NCI-H1930 (cell line): ENCODE measurements around the gene CRTAC1.
"Not testable (repeated sequence)": the region's sequence is repeated elsewhere in the genome, so short reads cannot be mapped to it uniquely, and the experiment has no call there.

ENCODE experiments used
- DNase-seq, 2 experiments: peaks; one replicate each; lab custom pipeline; 2025; lab: John Stamatoyannopoulos, UW

CRTAC1 gene

DNA sequence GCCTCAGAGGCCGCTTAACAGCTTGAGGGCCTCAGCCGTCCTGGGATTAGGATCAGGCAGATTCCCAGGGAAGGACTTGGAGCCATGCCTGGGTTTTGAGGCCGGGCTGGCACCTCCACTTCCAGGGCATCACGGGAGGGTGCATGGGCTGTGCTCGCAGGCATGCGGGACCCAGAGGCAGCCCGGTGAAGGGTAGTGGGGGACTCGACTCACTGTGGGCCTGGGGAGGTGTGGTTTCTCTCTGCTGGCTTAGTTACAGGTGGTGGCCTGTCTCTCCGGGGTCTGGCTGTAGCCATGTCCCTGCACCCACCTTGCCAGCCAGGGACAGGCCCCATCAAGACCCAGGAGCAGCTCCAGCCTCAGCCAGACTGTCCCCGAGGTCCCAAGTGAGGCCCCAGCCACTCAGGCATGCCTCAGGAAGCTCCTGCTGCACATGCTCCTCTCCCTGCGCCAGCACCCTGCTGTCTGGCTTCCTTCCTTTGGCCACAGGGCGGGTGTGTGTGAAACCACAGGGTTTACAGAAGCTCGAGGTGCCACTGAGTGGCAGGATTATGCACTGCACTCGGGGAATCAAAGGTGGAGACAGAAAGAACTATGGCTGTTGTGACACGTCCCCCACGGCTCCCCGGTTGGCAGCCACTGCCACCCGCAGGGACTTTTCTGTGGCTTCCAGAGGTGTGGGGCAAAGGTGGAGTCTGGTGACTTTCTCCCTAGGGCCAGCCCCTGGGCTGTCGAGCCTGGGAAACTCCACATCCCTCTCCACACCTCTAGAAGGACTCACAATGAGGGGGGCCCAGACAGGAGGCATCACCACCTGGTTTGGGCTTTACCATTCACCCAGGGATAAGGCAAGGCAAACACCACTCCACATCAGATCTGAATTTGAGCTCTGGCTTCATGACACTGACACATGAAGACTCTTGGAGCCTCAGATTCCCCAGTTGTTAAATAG, 161.1 kb downstream of the CRTAC1 start:
- DNase-seq = peak; percentile 6 to 60

DNA sequence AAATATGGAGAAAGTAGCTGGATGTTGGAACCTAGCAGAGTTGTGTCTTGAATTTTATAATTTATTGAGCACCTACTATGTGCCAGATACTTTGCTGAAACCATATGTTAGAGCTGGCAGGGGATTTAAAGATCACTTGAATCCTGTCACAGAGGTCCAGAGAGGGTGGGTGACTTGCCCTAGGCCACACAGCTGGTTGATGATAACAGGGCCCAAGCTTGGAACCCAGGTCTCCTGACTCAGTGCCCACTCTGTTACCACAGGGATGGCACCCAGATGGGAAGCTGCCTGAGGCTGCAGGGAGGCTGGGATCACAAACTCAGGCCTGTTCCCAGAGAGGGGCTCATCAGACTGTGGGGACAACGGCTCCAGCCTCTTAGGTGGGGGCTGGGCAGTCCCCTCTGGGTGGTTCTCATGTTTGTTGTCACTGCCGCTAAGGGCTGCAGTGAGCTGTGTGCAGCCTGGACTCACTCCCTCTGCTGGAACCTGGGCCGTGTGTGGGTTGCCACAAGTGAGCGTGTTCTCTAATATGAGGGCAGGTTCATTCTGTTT, 162.2 kb downstream of the CRTAC1 start:
- DNase-seq = no peak

DNA sequence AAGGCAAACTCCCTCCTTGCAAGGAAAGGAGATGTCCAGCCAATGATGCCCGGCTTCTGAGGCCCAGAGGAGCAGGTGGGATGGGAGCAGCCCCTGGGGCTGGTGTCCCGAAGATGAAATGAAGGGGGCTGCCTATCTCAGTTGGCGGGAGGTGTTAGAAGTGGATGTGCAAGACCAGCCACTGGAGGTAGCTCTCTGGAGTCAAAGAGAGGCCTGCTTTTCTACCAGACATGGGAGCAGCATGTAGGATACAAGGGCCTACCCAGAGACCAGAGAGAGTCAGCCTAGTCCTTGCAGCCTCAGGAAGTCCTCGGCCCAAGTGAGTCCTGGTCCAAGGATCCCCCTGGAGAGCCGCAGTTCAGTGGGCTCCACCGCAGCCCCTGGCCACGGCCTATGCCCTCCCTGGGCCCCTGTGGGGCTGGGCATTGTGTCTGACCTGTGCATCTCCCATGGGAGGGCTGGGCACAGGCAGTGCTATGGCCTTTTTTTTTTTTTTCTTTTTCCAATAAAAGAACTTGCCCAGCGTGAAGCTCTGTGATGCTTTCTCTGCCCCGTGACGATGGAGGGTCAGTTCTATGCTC, 163.1 kb downstream of the CRTAC1 start:
- no peak for DNase-seq

- DNase-seq = no peak
Measured at GRCh38 chr10:97866524-97867219, 163.7 kb downstream of the CRTAC1 start.

DNA sequence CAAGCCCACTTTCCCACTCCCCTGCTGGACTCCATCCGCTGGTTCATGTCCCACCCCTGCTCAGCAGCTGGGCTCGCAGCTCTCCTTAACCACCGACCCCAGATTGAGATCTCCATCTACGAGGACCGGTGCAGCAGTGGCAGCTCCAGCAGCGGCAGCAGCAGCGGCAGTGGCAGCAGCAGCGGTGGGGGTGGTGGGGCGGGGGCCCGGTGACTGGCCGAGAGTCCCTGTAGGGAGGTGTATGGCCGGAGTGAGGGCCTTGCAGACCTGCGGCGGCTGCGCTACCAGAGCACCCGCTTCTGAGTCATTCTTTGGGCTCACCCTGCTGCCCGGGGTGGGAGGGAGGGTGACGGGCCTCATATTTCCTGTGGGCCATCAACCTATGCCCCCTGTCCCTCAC, 164.9 kb downstream of the CRTAC1 start:
- no peak for DNase-seq

GRCh38 chr10:97863808-97864207, 166.6 kb downstream of the CRTAC1 start:
- DNase-seq = no peak

- no peak for DNase-seq
Measured at GRCh38 chr10:97861924-97862323, 168.5 kb downstream of the CRTAC1 start.

GRCh38 chr10:97861097-97861750, 169.2 kb downstream of the CRTAC1 start:
- no peak for DNase-seq

DNA sequence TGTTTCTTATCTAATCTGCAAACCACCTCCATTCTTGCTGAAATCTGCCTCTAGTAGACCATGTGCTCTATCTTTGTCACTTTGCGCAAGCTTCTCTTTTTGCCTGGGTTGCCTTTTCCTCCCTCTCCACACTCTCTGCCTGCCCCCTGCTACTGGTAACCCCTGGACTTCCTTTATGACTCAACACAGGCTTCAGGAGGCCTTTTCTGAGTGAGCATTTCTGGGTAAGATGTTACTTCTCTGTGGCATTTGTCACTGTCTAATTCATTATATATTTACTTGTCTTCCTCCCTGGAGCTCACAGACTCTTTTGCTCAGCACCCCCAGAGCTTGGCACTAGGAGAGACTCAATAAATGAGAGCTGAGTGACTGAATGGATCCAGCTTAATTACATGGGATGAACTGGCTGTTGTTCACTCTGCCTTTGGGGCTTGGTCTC, 172.4 kb downstream of the CRTAC1 start:
- DNase-seq = no peak

GRCh38 chr10:97854743-97855142, 175.7 kb downstream of the CRTAC1 start:
- DNase-seq = no peak

- no peak for DNase-seq
Measured at GRCh38 chr10:97852840-97853405, 177.5 kb downstream of the CRTAC1 start.

DNA sequence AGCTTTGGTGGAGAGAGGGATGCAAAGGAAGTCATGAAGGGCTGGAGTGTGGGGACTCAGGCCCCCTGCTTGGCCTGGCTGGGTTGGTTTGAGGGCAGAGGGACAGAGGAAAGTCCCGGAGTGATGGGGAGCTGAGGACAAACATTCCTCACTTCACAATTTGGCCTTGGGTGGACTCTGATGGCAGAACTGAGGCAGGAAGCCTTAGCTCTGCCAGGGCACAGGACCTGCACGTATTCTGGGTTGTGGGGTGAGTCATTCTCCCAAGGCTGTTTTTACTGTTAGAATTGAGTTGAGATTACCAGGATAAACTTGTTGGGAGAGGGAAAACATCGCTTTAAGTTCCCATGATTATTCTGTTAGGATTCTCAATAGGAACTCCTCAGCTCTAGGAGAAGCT, 178.1 kb downstream of the CRTAC1 start:
- no peak for DNase-seq

- no peak for DNase-seq
Measured at GRCh38 chr10:97851341-97852001, 178.9 kb downstream of the CRTAC1 start.

GRCh38 chr10:97850446-97850845, 180.0 kb downstream of the CRTAC1 start:
- no peak for DNase-seq

DNA sequence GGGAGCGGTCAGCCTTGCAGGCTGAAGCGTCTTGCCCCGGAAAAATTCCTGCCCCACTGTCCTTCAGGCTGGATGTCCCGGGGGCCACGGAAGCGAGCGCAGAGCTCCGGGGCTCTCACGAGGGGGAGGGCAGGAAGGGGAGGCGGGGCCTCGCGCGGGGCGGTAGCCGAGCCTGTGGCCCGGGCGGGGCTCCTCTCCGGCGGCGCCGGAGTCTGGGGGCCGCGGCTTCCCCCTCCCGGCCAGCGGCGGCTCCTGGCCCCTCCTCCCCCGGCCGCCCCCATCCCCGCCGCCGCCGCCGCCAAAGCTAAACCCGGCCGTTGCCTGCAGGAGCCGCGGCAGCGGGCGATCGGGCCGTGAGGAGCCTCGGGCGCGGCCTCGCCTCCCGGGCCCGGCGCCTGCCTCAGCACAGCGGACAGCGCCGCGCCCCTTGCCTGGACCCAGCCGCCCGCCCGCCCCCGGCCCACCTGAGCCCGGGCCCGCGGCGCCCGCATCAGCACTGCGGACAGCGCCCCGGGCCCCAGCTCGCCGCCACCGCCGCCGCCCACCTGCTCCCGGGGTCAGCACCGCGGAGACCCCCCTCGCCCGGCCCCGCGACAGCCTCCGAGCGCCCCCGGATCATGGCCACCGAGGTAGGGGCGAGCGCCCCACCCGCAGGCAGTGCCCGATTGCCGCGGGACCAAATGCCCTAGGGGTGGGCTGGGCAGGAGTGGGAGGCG, 180.6 kb downstream of the CRTAC1 start, which contains the start of gene GOLGA7B:
Gene GOLGA7B, plus strand, starts transcription at position 157 of the 716 bp plus-strand sequence. Its CDS starts 461 bp downstream, at position 618.
- peak in 1 of 2 experiments; percentile 7 for DNase-seq

DNA sequence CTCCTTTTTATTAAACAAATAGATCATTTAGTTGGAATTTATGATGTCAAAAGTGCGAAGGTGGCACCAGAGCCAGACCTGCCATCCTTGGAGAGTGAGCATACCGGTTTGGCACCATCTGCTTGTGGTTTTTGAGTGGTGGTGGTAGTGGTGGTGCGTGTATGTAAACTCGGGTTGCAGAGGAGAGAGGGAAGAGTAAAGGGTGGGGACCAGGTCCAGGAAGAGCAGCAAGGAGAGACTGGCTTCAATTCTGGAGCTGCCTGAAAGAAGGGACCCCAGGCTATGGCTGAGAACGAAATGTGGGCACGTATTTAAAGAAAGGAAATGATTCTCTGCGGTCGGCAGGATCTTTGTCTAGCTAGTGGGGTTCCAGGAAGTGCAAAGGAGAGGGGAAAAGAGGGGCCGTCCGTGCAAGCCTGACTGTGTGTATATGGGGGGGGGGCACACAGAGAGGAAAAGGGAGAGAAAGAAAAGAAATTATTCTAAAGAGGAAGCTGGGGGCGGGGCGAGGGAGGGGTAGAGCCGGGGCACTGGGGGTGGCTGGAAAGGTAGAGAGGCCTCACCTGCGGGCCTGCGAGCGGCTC, 181.2 kb downstream of the CRTAC1 start:
- peak in 1 of 2 experiments; percentile 1 for DNase-seq

DNA sequence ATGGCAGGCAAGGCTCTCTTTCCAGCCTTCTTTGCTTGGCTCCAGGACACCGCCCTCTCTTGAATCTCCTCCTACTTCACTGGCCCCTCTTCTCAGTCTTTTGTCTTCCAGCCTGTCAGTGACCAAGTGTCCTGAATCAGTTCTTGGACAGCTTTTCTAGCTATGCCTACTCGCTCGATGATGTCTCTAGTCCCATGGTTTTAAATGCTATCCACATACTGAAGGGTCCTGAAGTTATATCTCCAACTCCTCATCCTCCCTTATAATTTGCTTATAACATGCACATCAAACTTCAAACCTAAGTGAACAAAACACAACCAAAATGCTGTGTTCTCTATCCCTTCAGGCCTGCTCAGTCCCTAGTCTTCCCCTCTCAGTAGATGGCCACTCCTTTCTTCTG, 185.7 kb downstream of the CRTAC1 start:
- DNase-seq = no peak

GRCh38 chr10:97843972-97844371, 186.4 kb downstream of the CRTAC1 start:
- DNase-seq = not testable (repeated sequence)

- no peak for DNase-seq
Measured at GRCh38 chr10:97843281-97843671, 187.1 kb downstream of the CRTAC1 start.
